ENCODE data around the gene SPATA13.

The SPATA13 gene

GRCh38 chr13:24128112-24128511 lies 32.4 kb upstream of the SPATA13 start:
- Mint-ChIP-seq H3K4me1 (peaks cover 6% of the 10 kb centered on the region), H3K9me3 (peaks cover 15% of the 10 kb centered on the region), H3K27ac (peak overlapping the region in 1 of 3 experiments; percentile 20), H3K4me3 (no peak overlapping the region), H3K36me3 (ENCODE audit: low read depth) (peaks cover 8% of the 10 kb centered on the region), H3K27me3 (ENCODE audit: low read depth) (peaks cover 6% of the 10 kb centered on the region)
- no peak for TF ChIP-seq CTCF (IDR thresholded peaks at IDR 0.05; ENCODE audit: unreplicated experiment in 3 of 3)

DNA sequence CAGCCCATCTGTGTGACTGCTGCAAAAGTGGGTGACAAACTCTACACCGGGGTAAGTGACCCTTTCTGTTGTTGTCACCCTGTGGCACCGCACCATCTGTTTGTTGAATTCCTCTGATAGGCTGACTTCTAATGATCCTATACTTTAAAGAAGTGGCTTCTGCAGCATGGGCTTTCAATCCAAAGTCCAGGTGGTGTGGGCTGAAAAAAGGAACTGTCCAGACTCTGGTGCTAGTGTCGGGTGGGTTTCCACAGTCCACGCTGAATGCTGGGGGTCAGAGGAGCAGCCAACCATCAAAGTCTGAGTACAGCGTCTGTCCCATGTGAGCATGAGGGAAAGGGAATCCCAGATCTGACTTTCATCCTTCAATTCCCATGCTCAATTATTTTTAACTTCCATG lies 31.6 kb upstream of the SPATA13 start:
- peaks cover 6% of the 10 kb centered on the region for H3K27me3 Mint-ChIP-seq (ENCODE audit: low read depth)
- peaks cover 8% of the 10 kb centered on the region for H3K36me3 Mint-ChIP-seq (ENCODE audit: low read depth)
- H3K9me3 Mint-ChIP-seq = peaks cover 15% of the 10 kb centered on the region
- TF ChIP-seq CTCF (IDR thresholded peaks at IDR 0.05; ENCODE audit: unreplicated experiment in 3 of 3) = no peak
- H3K4me1 Mint-ChIP-seq = peaks cover 13% of the 10 kb centered on the region
- no peak overlapping the region for H3K27ac Mint-ChIP-seq
- no peak overlapping the region for H3K4me3 Mint-ChIP-seq

DNA sequence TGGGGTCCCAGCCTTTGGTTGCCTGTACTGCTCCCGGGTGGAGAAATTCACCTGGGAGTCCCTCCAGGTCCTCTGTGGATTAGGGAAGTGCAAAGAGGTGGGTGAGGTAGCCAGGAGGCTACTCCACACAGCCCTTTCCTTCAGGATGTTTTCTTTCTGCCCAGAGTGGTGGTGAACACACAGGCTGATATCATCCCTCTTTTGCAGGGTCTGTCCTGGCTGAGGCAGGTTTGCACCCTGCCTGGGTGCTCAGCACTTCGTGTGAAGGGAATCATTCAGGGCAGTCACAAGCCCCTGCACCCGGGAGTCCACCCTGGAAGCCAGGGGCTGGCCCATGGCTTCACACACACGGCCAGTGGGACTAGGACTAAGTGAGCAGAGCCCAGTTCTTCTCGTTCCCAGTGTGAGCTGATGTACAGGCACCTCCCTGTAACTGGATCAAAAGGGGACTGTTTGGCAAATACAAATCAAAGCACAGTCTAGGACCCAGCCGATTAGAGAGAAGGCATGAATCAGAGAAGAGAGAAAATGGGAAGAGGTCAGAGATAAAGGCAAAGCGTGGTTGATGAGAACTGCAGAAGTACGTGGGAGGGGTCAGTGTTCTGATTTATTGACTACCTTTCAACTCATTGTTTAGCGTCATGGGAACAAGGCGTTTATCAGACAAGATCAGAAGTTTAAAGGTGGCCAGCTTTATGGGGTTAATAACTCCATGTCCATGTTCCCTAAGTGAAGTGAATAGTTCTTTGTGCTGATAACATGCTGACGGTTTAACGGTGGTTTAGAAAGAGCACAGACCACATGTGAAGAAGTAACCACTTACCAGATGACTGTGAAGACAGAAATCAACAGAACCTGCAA lies 30.4 kb upstream of the SPATA13 start:
- no peak overlapping the region for H3K27ac Mint-ChIP-seq
- peaks cover 6% of the 10 kb centered on the region for H3K27me3 Mint-ChIP-seq (ENCODE audit: low read depth)
- peaks cover 8% of the 10 kb centered on the region for H3K36me3 Mint-ChIP-seq (ENCODE audit: low read depth)
- peaks cover 24% of the 10 kb centered on the region for H3K4me1 Mint-ChIP-seq
- no peak for TF ChIP-seq CTCF (IDR thresholded peaks at IDR 0.05; ENCODE audit: unreplicated experiment in 3 of 3)
- H3K9me3 Mint-ChIP-seq = peaks cover 15% of the 10 kb centered on the region
- H3K4me3 Mint-ChIP-seq = no peak overlapping the region

GRCh38 chr13:24131749-24132148 lies 28.8 kb upstream of the SPATA13 start:
- H3K4me3 Mint-ChIP-seq = no peak overlapping the region
- peaks cover 8% of the 10 kb centered on the region for H3K36me3 Mint-ChIP-seq (ENCODE audit: low read depth)
- H3K27me3 Mint-ChIP-seq (ENCODE audit: low read depth) = peaks cover 6% of the 10 kb centered on the region
- H3K27ac Mint-ChIP-seq = no peak overlapping the region
- TF ChIP-seq CTCF (IDR thresholded peaks at IDR 0.05; ENCODE audit: unreplicated experiment in 3 of 3) = no peak
- peaks cover 15% of the 10 kb centered on the region for H3K9me3 Mint-ChIP-seq
- H3K4me1 Mint-ChIP-seq = peaks cover 24% of the 10 kb centered on the region

GRCh38 chr13:24133021-24133795 lies 27.3 kb upstream of the SPATA13 start:
- Mint-ChIP-seq H3K9me3 (peaks cover 15% of the 10 kb centered on the region), H3K4me3 (no peak overlapping the region), H3K4me1 (peaks cover 24% of the 10 kb centered on the region), H3K27ac (no peak overlapping the region), H3K27me3 (ENCODE audit: low read depth) (peaks cover 6% of the 10 kb centered on the region), H3K36me3 (ENCODE audit: low read depth) (peaks cover 8% of the 10 kb centered on the region)
- TF ChIP-seq CTCF (IDR thresholded peaks at IDR 0.05; ENCODE audit: unreplicated experiment in 3 of 3) = no peak
